Trophoblast cell (in vitro differentiated cells and primary cell): Measurements from ENCODE around the gene IGSF11.

Experiments
- DNase-seq, 2 donors: peaks; one replicate each; pipeline ENCODE4 v3.0.0-alpha.2; 2016
- H2AFZ ChIP-seq: 2 replicates; pipeline ENCODE4 v1.6.1; 2013; ENCODE audit warnings: low read length, moderate library complexity, mild to moderate bottlenecking; ENCODE audit not compliant: insufficient read depth, poor library complexity
- H2AK5ac ChIP-seq: 2 replicates; pipeline ENCODE4 v1.6.1; 2013; ENCODE audit warnings: mild to moderate bottlenecking, low read length
- H2BK120ac ChIP-seq: 2 replicates; pipeline ENCODE4 v1.6.1; 2013; ENCODE audit warnings: low read length, mild to moderate bottlenecking, moderate library complexity; ENCODE audit not compliant: insufficient read depth, poor library complexity
- H2BK12ac ChIP-seq: 2 replicates; pipeline ENCODE4 v1.6.1; 2013; ENCODE audit warnings: mild to moderate bottlenecking, low read length, moderate library complexity
- H2BK5ac ChIP-seq: 2 replicates; pipeline ENCODE4 v1.6.1; 2013; ENCODE audit warnings: low read length, low read depth, moderate library complexity, mild to moderate bottlenecking; ENCODE audit not compliant: poor library complexity
- H3K14ac ChIP-seq: 2 replicates; pipeline ENCODE4 v1.6.1; 2013; ENCODE audit warnings: mild to moderate bottlenecking, low read length
- H3K18ac ChIP-seq: 2 replicates; pipeline ENCODE4 v1.6.1; 2013; ENCODE audit warnings: mild to moderate bottlenecking, low read length
- H3K23ac ChIP-seq: 2 replicates; pipeline ENCODE4 v1.6.1; 2013; ENCODE audit warnings: low read length
- H3K27ac ChIP-seq: 2 replicates; pipeline ENCODE4 v1.5.1; 2013; ENCODE audit warnings: low read depth, mild to moderate bottlenecking, inconsistent platforms, low read length, moderate library complexity
- H3K27me3 ChIP-seq: 2 replicates; pipeline ENCODE4 v1.6.1; 2013; ENCODE audit warnings: inconsistent platforms, mild to moderate bottlenecking, low read length, moderate library complexity; ENCODE audit not compliant: insufficient read depth
- H3K36me3 ChIP-seq, 2 experiments: 1 replicate in 1 of 2; 2 replicates in 1 of 2; pipeline ENCODE4 v1.6.1; 2013; ENCODE audit warnings: low read length in 2 of 2, mild to moderate bottlenecking in 2 of 2, moderate library complexity in 1 of 2; ENCODE audit not compliant: insufficient read depth in 2 of 2, control insufficient read depth in 1 of 2
- H3K4ac ChIP-seq: 2 replicates; pipeline ENCODE4 v1.6.1; 2013; ENCODE audit warnings: low read depth, mild to moderate bottlenecking, low read length, moderate library complexity
- H3K4me1 ChIP-seq, 2 experiments: 1 replicate in 1 of 2; 2 replicates in 1 of 2; pipeline ENCODE4 v1.6.1; 2013; ENCODE audit warnings: low read length in 2 of 2, mild to moderate bottlenecking in 2 of 2, moderate library complexity in 1 of 2; ENCODE audit not compliant: insufficient read depth in 2 of 2, control insufficient read depth in 1 of 2
- H3K4me2 ChIP-seq: 2 replicates; pipeline ENCODE4 v1.6.1; 2013; ENCODE audit warnings: inconsistent platforms, mild to moderate bottlenecking, low read length, moderate library complexity
- H3K4me3 ChIP-seq: 2 replicates; pipeline ENCODE4 v1.5.1; 2013; ENCODE audit warnings: mild to moderate bottlenecking, low read depth, low read length, inconsistent platforms
- H3K79me1 ChIP-seq: one replicate; pipeline ENCODE4 v1.6.1; 2013; ENCODE audit warnings: low read length
- H3K79me2 ChIP-seq: 2 replicates; pipeline ENCODE4 v1.6.1; 2013; ENCODE audit warnings: low read length, mild to moderate bottlenecking; ENCODE audit not compliant: control insufficient read depth, insufficient read depth, poor library complexity
- H3K9ac ChIP-seq: 2 replicates; pipeline ENCODE4 v1.6.1; 2013; ENCODE audit warnings: mild to moderate bottlenecking, low read length
- H3K9me3 ChIP-seq: 2 replicates; pipeline ENCODE4 v1.6.1; 2013; ENCODE audit warnings: low read depth, mild to moderate bottlenecking, control low read depth, inconsistent platforms, low read length; ENCODE audit not compliant: insufficient read depth
- H4K12ac ChIP-seq: 2 replicates; pipeline ENCODE4 v1.6.1; 2013; ENCODE audit warnings: low read depth, mild to moderate bottlenecking, low read length, moderate library complexity
- H4K8ac ChIP-seq: 2 replicates; pipeline ENCODE4 v1.6.1; 2013; ENCODE audit warnings: low read depth, mild to moderate bottlenecking, low read length, moderate library complexity
- H4K91ac ChIP-seq: one replicate; pipeline ENCODE4 v1.6.1; 2013; ENCODE audit warnings: low read depth, mild to moderate bottlenecking, low read length, moderate library complexity
- WGBS: extraction: QIAGEN DNeasy Blood & Tissue Kit; methylation state at CpG from one replicate; pipeline ENCODE4 v1.1.7; 2013; ENCODE audit warnings: missing lambda C conversion rate; ENCODE audit not compliant: insufficient read length, insufficient coverage; ENCODE audit errors: extremely low coverage; 5-methylcytosine and 5-hydroxymethylcytosine counted together

The IGSF11 gene

DNA sequence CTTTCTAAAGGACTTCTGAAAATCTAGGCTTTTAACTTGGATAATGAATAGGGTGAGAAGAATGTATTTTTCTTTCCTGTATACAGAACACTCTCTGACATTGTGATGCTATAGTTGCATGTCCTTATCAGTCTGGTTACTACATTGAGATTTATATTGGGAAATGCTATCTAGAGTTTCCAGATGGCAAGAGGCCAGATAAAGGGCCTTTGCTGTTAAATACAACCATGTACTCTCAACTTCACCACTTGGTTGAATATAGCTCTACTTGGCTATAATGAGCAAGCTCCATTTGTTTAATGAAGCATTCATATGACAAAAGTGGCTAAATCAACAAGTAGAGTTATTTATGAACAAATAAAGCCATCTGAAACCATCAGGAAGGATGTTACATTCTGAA, 91.0 kb downstream of the IGSF11 start:
- Histone ChIP-seq H3K18ac (no peak overlapping the region), H2BK12ac (no peak overlapping the region), H3K79me1 (no peaks in the 10 kb centered on the region)

DNA sequence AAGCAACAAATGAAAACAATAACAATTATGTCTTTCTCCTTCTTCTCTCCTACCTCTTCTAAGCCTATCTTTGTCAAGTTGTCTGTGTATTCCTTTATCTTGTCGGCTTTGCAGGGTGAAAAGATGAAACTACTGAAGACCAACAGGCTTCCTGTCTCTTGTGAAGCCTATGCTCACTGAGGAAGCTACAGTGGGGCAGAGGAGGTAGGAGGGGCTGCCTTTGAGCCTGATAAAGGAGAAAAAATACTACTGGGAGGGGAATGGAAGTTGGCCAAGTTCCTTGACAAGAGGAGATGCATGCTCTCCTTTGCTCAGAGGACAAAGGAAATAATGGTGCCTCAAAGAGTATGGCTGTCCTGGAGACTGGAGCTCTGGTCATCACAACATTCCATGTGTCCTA, 92.0 kb downstream of the IGSF11 start:
- Histone ChIP-seq H3K4me2 (no peak overlapping the region), H3K9me3 (no peaks in the 10 kb centered on the region), H3K4ac (no peak overlapping the region), H2BK12ac (peak overlapping the region; percentile 87), H4K8ac (no peak overlapping the region), H3K9ac (no peak overlapping the region), H3K23ac (no peak overlapping the region), H3K4me1 (peaks cover 0 to 8% of the 10 kb centered on the region in 2 experiments), H3K36me3 (no peaks in the 10 kb centered on the region), H3K79me1 (no peaks in the 10 kb centered on the region), H3K18ac (no peak overlapping the region), H4K91ac (no peak overlapping the region), H2BK5ac (no peak overlapping the region), H4K12ac (no peak overlapping the region), H3K14ac (no peak overlapping the region), H3K27me3 (no peaks in the 10 kb centered on the region), H3K79me2 (no peaks in the 10 kb centered on the region), H2BK120ac (peak overlapping the region; percentile 27), H2AK5ac (no peak overlapping the region), H3K27ac (no peak overlapping the region), H2AFZ (peak overlapping the region; percentile 54), H3K4me3 (no peak overlapping the region)
- no peak for DNase-seq
- WGBS = no CpG with 5 or more reads among the region's 1 CpG

More for the DNA sequence above, 91.0 kb downstream of the IGSF11 start:
- Histone ChIP-seq H2AFZ (no peak overlapping the region), H2BK5ac (no peak overlapping the region), H3K4me1 (peaks cover 2 to 14% of the 10 kb centered on the region in 2 experiments), H3K4me3 (no peak overlapping the region), H3K4me2 (no peak overlapping the region), H3K23ac (no peak overlapping the region), H4K8ac (no peak overlapping the region), H3K4ac (no peak overlapping the region), H3K79me2 (no peaks in the 10 kb centered on the region), H3K36me3 (no peaks in the 10 kb centered on the region), H3K27me3 (no peaks in the 10 kb centered on the region), H3K9ac (no peak overlapping the region), H3K14ac (no peak overlapping the region), H4K91ac (no peak overlapping the region), H3K9me3 (no peaks in the 10 kb centered on the region), H2BK120ac (no peak overlapping the region), H2AK5ac (no peak overlapping the region), H4K12ac (no peak overlapping the region), H3K27ac (no peak overlapping the region)
- no peak for DNase-seq

DNA sequence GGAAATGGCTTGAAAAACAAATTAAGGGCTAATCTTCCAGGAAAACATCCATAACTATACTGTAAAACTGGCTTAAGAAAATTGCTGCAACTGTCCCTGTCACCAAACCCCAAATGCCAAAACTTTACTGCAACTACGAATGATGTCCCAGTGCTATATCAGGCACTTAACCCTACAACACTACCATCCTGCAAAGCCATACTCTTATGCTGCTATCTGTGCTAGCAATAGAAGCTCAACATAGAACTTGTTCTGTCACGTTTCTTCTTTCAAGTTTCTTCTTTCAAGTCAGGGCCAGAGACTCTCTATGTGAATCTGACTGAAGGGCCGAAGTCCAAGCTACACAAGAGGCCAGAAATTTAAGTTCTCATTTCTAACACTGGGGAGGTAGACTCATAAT, 92.5 kb downstream of the IGSF11 start:
- Histone ChIP-seq H2BK120ac (no peak overlapping the region), H4K8ac (no peak overlapping the region), H3K79me2 (no peaks in the 10 kb centered on the region), H3K27me3 (no peaks in the 10 kb centered on the region), H3K23ac (no peak overlapping the region), H2AFZ (no peak overlapping the region), H3K9ac (no peak overlapping the region), H4K12ac (no peak overlapping the region), H3K4me3 (no peak overlapping the region), H3K36me3 (no peaks in the 10 kb centered on the region), H3K18ac (no peak overlapping the region), H3K4me2 (no peak overlapping the region), H2BK5ac (no peak overlapping the region), H2BK12ac (no peak overlapping the region), H2AK5ac (no peak overlapping the region), H3K4me1 (peaks cover 0 to 8% of the 10 kb centered on the region in 2 experiments), H3K27ac (no peak overlapping the region), H3K4ac (no peak overlapping the region), H3K9me3 (no peaks in the 10 kb centered on the region), H4K91ac (no peak overlapping the region), H3K14ac (no peak overlapping the region), H3K79me1 (no peaks in the 10 kb centered on the region)
- no peak for DNase-seq
- no CpG with 5 or more reads among the region's 3 CpGs for WGBS

DNA sequence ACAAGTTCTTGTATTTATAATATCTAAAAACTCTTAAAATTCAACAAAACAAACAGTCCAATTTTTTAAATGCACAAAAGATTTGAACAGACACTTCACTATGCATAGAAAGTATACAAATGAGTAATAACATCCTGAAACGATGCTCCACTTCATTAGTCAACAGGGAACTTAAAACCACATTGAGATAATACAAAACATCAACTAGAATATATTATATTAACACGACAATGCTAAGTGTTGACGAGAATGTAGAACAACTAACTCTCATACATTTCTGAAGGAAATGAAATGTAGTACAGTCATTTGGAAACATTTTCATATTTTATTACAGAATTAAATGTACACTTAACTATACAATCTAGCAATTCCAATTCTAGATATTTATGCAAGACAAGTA, 93.4 kb downstream of the IGSF11 start:
- Histone ChIP-seq H4K12ac (no peak overlapping the region), H3K4ac (no peak overlapping the region), H2BK5ac (no peak overlapping the region), H3K9ac (no peak overlapping the region), H3K79me2 (no peaks in the 10 kb centered on the region), H2AFZ (no peak overlapping the region), H2BK12ac (no peak overlapping the region), H3K14ac (no peak overlapping the region), H3K23ac (no peak overlapping the region), H3K4me3 (no peak overlapping the region), H3K79me1 (no peaks in the 10 kb centered on the region), H3K4me2 (no peak overlapping the region), H3K27me3 (no peaks in the 10 kb centered on the region), H2BK120ac (no peak overlapping the region), H3K18ac (no peak overlapping the region), H3K9me3 (no peaks in the 10 kb centered on the region), H3K27ac (no peak overlapping the region), H3K36me3 (no peaks in the 10 kb centered on the region), H4K91ac (no peak overlapping the region), H3K4me1 (peaks cover 0 to 4% of the 10 kb centered on the region in 2 experiments), H4K8ac (no peak overlapping the region), H2AK5ac (no peak overlapping the region)
- DNase-seq = no peak
- WGBS = no CpG with 5 or more reads among the region's 3 CpGs
